Testis (tissue), 3 donors: ENCODE measurements around the gene CTDSPL. TPM values are rescaled to one million over a fixed set of nuclear protein-coding genes. Genes with fewer than 3 reads are reported as not detected.

Experiments used
- DNase-seq: peaks from one replicate; pipeline ENCODE4 v3.0.0-alpha.2; 2019
- H3K27ac ChIP-seq, 2 donors: fragments of 200-600 bp; sonication (generic); one replicate each; pipeline ENCODE4 v1.5.1; 2019
- H3K27me3 ChIP-seq: fragments of 200-600 bp; sonication (generic); one replicate; pipeline ENCODE4 v1.5.1; 2019
- H3K36me3 ChIP-seq: fragments of 200-600 bp; sonication (generic); one replicate; pipeline ENCODE4 v1.5.1; 2017; ENCODE audit warnings: low read depth; ENCODE audit errors: missing control alignments
- H3K4me1 ChIP-seq: fragments of 200-600 bp; sonication (generic); one replicate; pipeline ENCODE4 v1.5.1; 2019
- H3K4me3 ChIP-seq, 2 donors: fragments of 200-600 bp; sonication (generic); one replicate each; pipeline ENCODE4 v1.5.1; 2017 to 2019
- H3K9me3 ChIP-seq: fragments of 200-600 bp; sonication (generic); one replicate; pipeline ENCODE4 v1.5.1; 2017
- CTCF ChIP-seq, 3 experiments: fragments of 450-650 bp in 2 of 3; fragments of 200-600 bp in 1 of 3; sonication (generic) in 1 of 3; IDR thresholded peaks; one replicate each; pipeline ENCODE4 v1.5.1; 2016 to 2019; ENCODE audit warnings: antibody characterized with exemption in 3 of 3, mild to moderate bottlenecking in 2 of 3, moderate library complexity in 1 of 3
- POLR2A ChIP-seq: fragments of 450-650 bp; IDR thresholded peaks from one replicate; pipeline ENCODE4 v1.6.1; 2017; ENCODE audit warnings: antibody characterized with exemption, mild to moderate bottlenecking, moderate library complexity
- WGBS, 2 donors: methylation state at CpG; one replicate each; pipeline ENCODE4 v1.1.5; 2018; 5-methylcytosine and 5-hydroxymethylcytosine counted together
- intact Hi-C: fragments of 100-400 bp; cut with DNase I; formaldehyde crosslinking; loops from one replicate; pipeline ENCODE4 v1.15.1; 2023; ENCODE audit warnings: low total_unique reads
- polyA plus RNA-seq: library from polyadenylated mRNA; stranded (reverse); fragments of 350-450 nt; fragmentation: Illumina TruSeq; extraction: RNeasy Lipid Tissue Mini Kit (QIAGEN cat#74804); gene quantifications from one replicate; pipeline ENCODE4 v1.2.3, GENCODE V29; 2014; ENCODE audit warnings: low read depth, low replicate concordance; ENCODE audit not compliant: insufficient read depth
- total RNA-seq, 2 donors: library from RNA; depleted of rRNA; stranded (reverse); fragments of >200 nt; gene quantifications; one replicate each; pipeline ENCODE4 v1.2.3, GENCODE V29; 2016

The CTDSPL gene
- total and polyA plus RNA-seq, 3 donors from 2014 or later = 24.4 to 43.0 (median 32.4) TPM

- no peak for TF ChIP-seq CTCF (IDR thresholded peaks at IDR 0.05)
- TF ChIP-seq POLR2A = no peak
These were observed 25.4 kb downstream of the CTDSPL start for GRCh38 chr3:37887062-37887461.

GRCh38 chr3:37887824-37888223 is 26.1 kb downstream of the CTDSPL start:
- Histone ChIP-seq H3K36me3 (no peaks in the 10 kb centered on the region), H3K27ac (no peak overlapping the region), H3K4me1 (peaks cover 50% of the 10 kb centered on the region), H3K4me3 (no peak overlapping the region), H3K27me3 (no peaks in the 10 kb centered on the region), H3K9me3 (no peaks in the 10 kb centered on the region)
- TF ChIP-seq POLR2A (no peak), CTCF (IDR thresholded peaks at IDR 0.05) (no peak)
- DNase-seq = no peak
- intact Hi-C loops = no loop called here
- WGBS, 2 donors = 62 to 73% methylated on average over 4 of the region's 4 CpGs

More at GRCh38 chr3:37887062-37887461, 25.4 kb downstream of the CTDSPL start:
- DNase-seq = no peak
- no peaks in the 10 kb centered on the region for H3K9me3 ChIP-seq
- H3K4me1 ChIP-seq = peaks cover 49% of the 10 kb centered on the region
- intact Hi-C loops = no loop called here
- H3K27ac ChIP-seq = peak overlapping the region in 1 of 2 donors; percentile 71
- WGBS, 2 donors = 79 to 84% methylated on average over 3 of the region's 3 CpGs
- H3K27me3 ChIP-seq = no peaks in the 10 kb centered on the region
- no peaks in the 10 kb centered on the region for H3K36me3 ChIP-seq
- H3K4me3 ChIP-seq = no peak overlapping the region

GRCh38 chr3:37888421-37888820 is 26.7 kb downstream of the CTDSPL start:
- Histone ChIP-seq H3K36me3 (no peaks in the 10 kb centered on the region), H3K4me1 (peaks cover 54% of the 10 kb centered on the region), H3K27ac (no peak overlapping the region), H3K9me3 (no peaks in the 10 kb centered on the region), H3K27me3 (no peaks in the 10 kb centered on the region), H3K4me3 (no peak overlapping the region)
- no peak for TF ChIP-seq POLR2A
- TF ChIP-seq CTCF (IDR thresholded peaks at IDR 0.05) = no peak
- intact Hi-C loops = no loop called here
- 84 to 89% methylated on average over 3 of the region's 3 CpGs for WGBS, 2 donors
- no peak for DNase-seq

- peak overlapping the region in 1 of 2 donors; percentile 37 for H3K27ac ChIP-seq
- no peaks in the 10 kb centered on the region for H3K27me3 ChIP-seq
- no peak for TF ChIP-seq POLR2A
- no peak for TF ChIP-seq CTCF (IDR thresholded peaks at IDR 0.05)
- H3K36me3 ChIP-seq = no peaks in the 10 kb centered on the region
- no peak overlapping the region for H3K4me3 ChIP-seq
- peaks cover 40% of the 10 kb centered on the region for H3K4me1 ChIP-seq
- 75 to 78% methylated on average over 5 of the region's 5 CpGs for WGBS, 2 donors
- no peaks in the 10 kb centered on the region for H3K9me3 ChIP-seq
- DNase-seq = no peak
- intact Hi-C loops = no loop called here
These were observed 28.8 kb downstream of the CTDSPL start for GRCh38 chr3:37890522-37890921.

- no peak for DNase-seq
- H3K9me3 ChIP-seq = no peaks in the 10 kb centered on the region
- H3K36me3 ChIP-seq = no peaks in the 10 kb centered on the region
- H3K27ac ChIP-seq = peak overlapping the region in 1 of 2 donors; percentile 37
- no peaks in the 10 kb centered on the region for H3K27me3 ChIP-seq
- H3K4me1 ChIP-seq = peaks cover 33% of the 10 kb centered on the region
- WGBS, 2 donors = 38 to 39% methylated on average over 3 of the region's 3 CpGs
- intact Hi-C loops = no loop called here
- no peak overlapping the region for H3K4me3 ChIP-seq
- TF ChIP-seq POLR2A (no peak), CTCF (IDR thresholded peaks at IDR 0.05) (no peak)
These were observed 29.5 kb downstream of the CTDSPL start for GRCh38 chr3:37891227-37891626.
